H9 (cell line): ENCODE results near the gene DYRK1A. TPM values are rescaled to one million over a fixed set of nuclear protein-coding genes. Genes with fewer than 3 reads are reported as not detected.

Experiments used
- DNase-seq: peaks from one replicate; pipeline ENCODE4 v3.0.0-alpha.2; 2017
- H2AFZ ChIP-seq: one replicate; pipeline ENCODE4 v1.6.1; 2013; ENCODE audit warnings: mild to moderate bottlenecking, low read length, control low read depth, moderate library complexity
- H2AK5ac ChIP-seq: 2 replicates; pipeline ENCODE4 v1.6.1; 2013; ENCODE audit warnings: low read length, control low read depth, mixed read lengths; ENCODE audit not compliant: insufficient read length
- H2BK120ac ChIP-seq: one replicate; pipeline ENCODE4 v1.6.1; 2013; ENCODE audit warnings: low read depth, mild to moderate bottlenecking, low read length, control low read depth, inconsistent platforms; ENCODE audit not compliant: poor library complexity, severe bottlenecking
- H2BK12ac ChIP-seq: 2 replicates; pipeline ENCODE4 v1.6.1; 2013; ENCODE audit warnings: low read length, control low read depth, mixed read lengths, low read depth; ENCODE audit not compliant: insufficient read length
- H2BK15ac ChIP-seq: 2 replicates; pipeline ENCODE4 v1.6.1; 2013; ENCODE audit warnings: low read depth, low read length, control low read depth
- H2BK20ac ChIP-seq: one replicate; pipeline ENCODE4 v1.6.1; 2013; ENCODE audit warnings: low read depth, mild to moderate bottlenecking, low read length, control low read depth, inconsistent platforms; ENCODE audit not compliant: poor library complexity, severe bottlenecking
- H2BK5ac ChIP-seq: 2 replicates; pipeline ENCODE4 v1.6.1; 2013; ENCODE audit warnings: low read length, control low read depth, mixed read lengths; ENCODE audit not compliant: insufficient read length
- H3K14ac ChIP-seq: 2 replicates; pipeline ENCODE4 v1.6.1; 2013; ENCODE audit warnings: low read length, control low read depth; ENCODE audit not compliant: insufficient read depth
- H3K18ac ChIP-seq: 2 replicates; pipeline ENCODE4 v1.6.1; 2013; ENCODE audit warnings: low read depth, mild to moderate bottlenecking, mixed read lengths, low read length, control low read depth; ENCODE audit not compliant: insufficient read length
- H3K23ac ChIP-seq: 2 replicates; pipeline ENCODE4 v1.6.1; 2013; ENCODE audit warnings: low read length, control low read depth, mixed read lengths, low read depth; ENCODE audit not compliant: insufficient read length
- H3K23me2 ChIP-seq: 2 replicates; pipeline ENCODE4 v1.6.1; 2013; ENCODE audit warnings: low read depth, mild to moderate bottlenecking, mixed read lengths, low read length, control low read depth; ENCODE audit not compliant: insufficient read length, poor library complexity, severe bottlenecking
- H3K27ac ChIP-seq: 2 replicates; pipeline ENCODE4 v1.5.1; 2013; ENCODE audit warnings: low read length, control low read depth, mixed read lengths, low read depth; ENCODE audit not compliant: insufficient read length
- H3K27me3 ChIP-seq: 2 replicates; pipeline ENCODE4 v1.6.1; 2013; ENCODE audit warnings: low read length, control low read depth, inconsistent platforms; ENCODE audit not compliant: insufficient read depth
- H3K4ac ChIP-seq: 2 replicates; pipeline ENCODE4 v1.6.1; 2013; ENCODE audit warnings: low read depth, mild to moderate bottlenecking, control low read depth, inconsistent platforms, low read length, moderate library complexity
- H3K4me1 ChIP-seq: 2 replicates; pipeline ENCODE4 v1.6.1; 2013; ENCODE audit warnings: low read length, control low read depth, inconsistent platforms; ENCODE audit not compliant: insufficient read depth
- H3K4me2 ChIP-seq: 2 replicates; pipeline ENCODE4 v1.6.1; 2013; ENCODE audit warnings: low read length, control low read depth, mixed read lengths; ENCODE audit not compliant: insufficient read length, insufficient read depth
- H3K56ac ChIP-seq: 2 replicates; pipeline ENCODE4 v1.6.1; 2013; ENCODE audit warnings: low read depth, mild to moderate bottlenecking, mixed read lengths, low read length, control low read depth; ENCODE audit not compliant: insufficient read length
- H3K79me1 ChIP-seq: 2 replicates; pipeline ENCODE4 v1.6.1; 2013; ENCODE audit warnings: low read depth, mild to moderate bottlenecking, moderate library complexity, low read length, control low read depth, inconsistent platforms; ENCODE audit not compliant: insufficient read depth, poor library complexity, severe bottlenecking
- H3K79me2 ChIP-seq: 2 replicates; pipeline ENCODE4 v1.6.1; 2013; ENCODE audit warnings: low read length, control low read depth, inconsistent platforms; ENCODE audit not compliant: insufficient read depth
- H3K9ac ChIP-seq: 2 replicates; pipeline ENCODE4 v1.6.1; 2013; ENCODE audit warnings: low read length, control low read depth, mixed read lengths; ENCODE audit not compliant: insufficient read length; ENCODE audit errors: extremely low read depth
- H3K9me3 ChIP-seq: one replicate; pipeline ENCODE4 v1.6.1; 2013; ENCODE audit warnings: low read depth, low read length, inconsistent platforms; ENCODE audit not compliant: control insufficient read depth
- H3T11ph ChIP-seq: one replicate; pipeline ENCODE4 v1.6.1; 2013; ENCODE audit warnings: mild to moderate bottlenecking, low read length, control low read depth, inconsistent platforms
- H4K20me1 ChIP-seq: one replicate; pipeline ENCODE4 v1.6.1; 2013; ENCODE audit not compliant: control insufficient read depth, insufficient read length, insufficient read depth
- H4K5ac ChIP-seq: 2 replicates; pipeline ENCODE4 v1.6.1; 2013; ENCODE audit warnings: low read depth, mild to moderate bottlenecking, mixed read lengths, low read length, control low read depth; ENCODE audit not compliant: insufficient read length
- H4K8ac ChIP-seq: replicated peaks from 2 replicates; pipeline ENCODE4 v1.6.1; 2013; ENCODE audit warnings: low read length, control low read depth, mixed read lengths, low read depth; ENCODE audit not compliant: insufficient read length
- H4K91ac ChIP-seq: 2 replicates; pipeline ENCODE4 v1.6.1; 2013; ENCODE audit warnings: low read depth, mild to moderate bottlenecking, moderate library complexity, mixed read lengths, low read length, control low read depth; ENCODE audit not compliant: insufficient read length
- H3K27ac Mint-ChIP-seq, 3 experiments: 2 replicates in 2 of 3; 3 replicates in 1 of 3; pipeline ENCODE4 v1.8.0; 2020 to 2021; ENCODE audit warnings: mixed read lengths in 3 of 3, mild to moderate bottlenecking in 1 of 3, moderate library complexity in 1 of 3
- H3K27me3 Mint-ChIP-seq: 2 replicates; pipeline ENCODE4 v1.8.0; 2021; ENCODE audit warnings: low read depth, mild to moderate bottlenecking, moderate library complexity, mixed read lengths
- H3K36me3 Mint-ChIP-seq, 3 experiments: 2 replicates in 2 of 3; 3 replicates in 1 of 3; pipeline ENCODE4 v1.8.0; 2020 to 2021; ENCODE audit warnings: low read depth in 3 of 3, mixed read lengths in 3 of 3; ENCODE audit not compliant: insufficient read depth in 1 of 3
- H3K4me1 Mint-ChIP-seq, 2 experiments: 2 replicates each; pipeline ENCODE4 v1.8.0; 2020; ENCODE audit warnings: mixed read lengths in 2 of 2
- H3K4me3 Mint-ChIP-seq, 2 experiments: 2 replicates in 1 of 2; 3 replicates in 1 of 2; pipeline ENCODE4 v1.8.0; 2020 to 2021; ENCODE audit warnings: mild to moderate bottlenecking in 2 of 2, mixed read lengths in 2 of 2, moderate library complexity in 1 of 2
- H3K9me3 Mint-ChIP-seq, 2 experiments: 2 replicates in 1 of 2; 3 replicates in 1 of 2; pipeline ENCODE4 v1.8.0; 2020; ENCODE audit warnings: mild to moderate bottlenecking in 2 of 2, mixed read lengths in 2 of 2, moderate library complexity in 1 of 2
- WGBS: extraction: QIAGEN DNeasy Blood & Tissue Kit; methylation state at CpG from one replicate; pipeline ENCODE4 v1.1.7; 2013; ENCODE audit warnings: missing lambda C conversion rate, low lambda C conversion rate, mixed read lengths; ENCODE audit not compliant: insufficient read length; ENCODE audit errors: extremely low coverage; 5-methylcytosine and 5-hydroxymethylcytosine counted together
- total RNA-seq: library from RNA; stranded (reverse); gene quantifications from 2 replicates; pipeline ENCODE4 v1.2.1, GENCODE V29; 2021
- TF ChIP-seq, protein P1 (sequence below): fragments of 200-600 bp; sonication (generic); conservative IDR thresholded peaks from 3 replicates; pipeline ENCODE4 v1.8.0; 2021; ENCODE audit warnings: antibody characterized with exemption, mild to moderate bottlenecking

DYRK1A gene
- total RNA-seq, 1 experiment from 2014 or later: 73.6 TPM

DNA sequence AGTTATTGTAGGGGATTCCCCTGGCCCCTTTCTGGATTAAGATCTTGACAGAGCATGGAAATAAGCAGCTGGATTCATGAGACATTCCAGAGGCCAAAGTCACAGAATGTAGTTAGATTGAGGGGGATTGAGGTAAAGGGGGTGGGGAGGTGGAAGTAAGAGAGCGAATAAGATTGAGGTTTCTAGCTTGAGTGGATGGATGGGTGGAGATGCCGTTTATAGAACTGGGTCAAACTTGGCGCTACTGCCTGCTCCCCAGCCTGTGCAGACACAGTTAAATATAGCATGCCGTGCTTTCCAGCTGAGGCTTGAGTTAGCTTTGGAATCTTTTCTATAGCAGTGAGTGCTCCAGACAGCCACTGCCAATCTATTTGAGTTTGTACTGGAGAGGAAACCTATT lies 85.7 kb downstream of the DYRK1A start:
- Histone ChIP-seq H3K9me3 (no peaks in the 10 kb centered on the region), H3K27me3 (no peaks in the 10 kb centered on the region), H3T11ph (no peak overlapping the region), H4K20me1 (peaks cover 5% of the 10 kb centered on the region), H3K23ac (no peak overlapping the region), H3K79me2 (peaks cover 44% of the 10 kb centered on the region), H3K56ac (no peak overlapping the region), H3K9ac (no peak overlapping the region), H3K23me2 (no peaks in the 10 kb centered on the region), H3K18ac (no peak overlapping the region), H3K4me1 (peaks cover 15% of the 10 kb centered on the region; the same call in 1 of the 2 replicates), H2BK12ac (no peak overlapping the region), H2BK5ac (no peak overlapping the region), H2BK20ac (no peak overlapping the region), H3K4me2 (no peak overlapping the region), H3K79me1 (no peaks in the 10 kb centered on the region), H3K4ac (no peak overlapping the region), H3K27ac (no peak overlapping the region), H4K91ac (no peak overlapping the region), H2BK120ac (no peak overlapping the region), H2AFZ (no peak overlapping the region), H2BK15ac (no peak overlapping the region), H4K5ac (no peak overlapping the region), H3K14ac (no peak overlapping the region), H2AK5ac (no peak overlapping the region), H4K8ac (no peak overlapping the region)
- H3K4me3 Mint-ChIP-seq: no peak overlapping the region
- DNase-seq: no peak
- H3K27ac Mint-ChIP-seq: no peak overlapping the region; a peak in 2 of 7 replicates
- no peaks in the 10 kb centered on the region; the same call in 1 of the 2 replicates for H3K27me3 Mint-ChIP-seq
- peaks cover 56 to 58% of the 10 kb centered on the region in 2 experiments for H3K4me1 Mint-ChIP-seq
- no peaks in the 10 kb centered on the region for H3K9me3 Mint-ChIP-seq
- peaks cover 0 to 6% (median 3%) of the 10 kb centered on the region in 3 experiments; a peak in 2 of 7 replicates for H3K36me3 Mint-ChIP-seq
- TF ChIP-seq, protein P1, sequence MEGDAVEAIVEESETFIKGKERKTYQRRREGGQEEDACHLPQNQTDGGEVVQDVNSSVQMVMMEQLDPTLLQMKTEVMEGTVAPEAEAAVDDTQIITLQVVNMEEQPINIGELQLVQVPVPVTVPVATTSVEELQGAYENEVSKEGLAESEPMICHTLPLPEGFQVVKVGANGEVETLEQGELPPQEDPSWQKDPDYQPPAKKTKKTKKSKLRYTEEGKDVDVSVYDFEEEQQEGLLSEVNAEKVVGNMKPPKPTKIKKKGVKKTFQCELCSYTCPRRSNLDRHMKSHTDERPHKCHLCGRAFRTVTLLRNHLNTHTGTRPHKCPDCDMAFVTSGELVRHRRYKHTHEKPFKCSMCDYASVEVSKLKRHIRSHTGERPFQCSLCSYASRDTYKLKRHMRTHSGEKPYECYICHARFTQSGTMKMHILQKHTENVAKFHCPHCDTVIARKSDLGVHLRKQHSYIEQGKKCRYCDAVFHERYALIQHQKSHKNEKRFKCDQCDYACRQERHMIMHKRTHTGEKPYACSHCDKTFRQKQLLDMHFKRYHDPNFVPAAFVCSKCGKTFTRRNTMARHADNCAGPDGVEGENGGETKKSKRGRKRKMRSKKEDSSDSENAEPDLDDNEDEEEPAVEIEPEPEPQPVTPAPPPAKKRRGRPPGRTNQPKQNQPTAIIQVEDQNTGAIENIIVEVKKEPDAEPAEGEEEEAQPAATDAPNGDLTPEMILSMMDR: no peak
- 100% methylated on average over 1 of the region's 4 CpGs for WGBS
